Measurements from ENCODE around the gene GPR156. TPM values are rescaled to one million over a fixed set of nuclear protein-coding genes. Genes with fewer than 3 reads are reported as not detected.

GPR156 gene
- polyA plus RNA-seq, 1 of the 3 experiments (the other 2 are of a cell fraction) = 0.31 TPM

DNA sequence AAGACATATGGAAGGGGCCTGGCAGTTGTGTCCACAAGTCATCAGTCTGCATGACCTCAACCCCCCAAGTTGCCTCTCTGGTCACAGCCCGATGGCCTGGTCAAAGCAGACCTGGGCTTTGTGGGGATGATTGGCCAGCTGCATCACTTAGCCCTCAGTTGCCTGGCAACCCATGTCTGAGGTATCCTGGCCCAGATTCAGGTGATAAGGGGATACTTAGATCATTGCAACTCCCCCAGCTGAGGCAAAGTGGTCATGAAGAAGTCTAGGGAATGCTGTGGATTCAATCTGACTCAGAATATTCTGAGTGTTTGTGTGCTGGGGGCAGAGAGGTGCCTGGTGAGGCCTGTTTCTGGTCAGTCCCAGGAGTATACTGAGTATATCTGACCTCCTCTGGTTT is 5.0 kb downstream of the GPR156 start:
- Histone ChIP-seq H3K4me3 (ENCODE audit: low read depth in 2 of 2, low read length in 1 of 2) (no peak overlapping the region), H4K20me1 (ENCODE audit: insufficient read depth) (no peaks in the 10 kb centered on the region), H3F3A (replicated peaks; ENCODE audit: insufficient read depth) (no peaks in the 10 kb centered on the region), H3K9ac (no peak overlapping the region), H3K4me1 (ENCODE audit: control insufficient read depth in 1 of 2, insufficient read depth in 2 of 2, low read depth in 1 of 2, low read length in 1 of 2) (peaks cover 0 to 6% of the 10 kb centered on the region in 2 experiments; a peak in 1 of 4 replicates), H3K4me2 (no peak overlapping the region), H3K27ac (ENCODE audit: low read depth in 2 of 2, low read length in 1 of 2) (no peak overlapping the region), H3K27me3 (ENCODE audit: insufficient read depth) (no peaks in the 10 kb centered on the region), H2AFZ (ENCODE audit: low read depth) (no peak overlapping the region), H3K36me3 (replicated peaks in 1 of 2; ENCODE audit: control insufficient read depth in 1 of 2, insufficient read depth in 2 of 2, low read length in 1 of 2) (no peaks in the 10 kb centered on the region), H3K9me2 (no peaks in the 10 kb centered on the region), H3K79me2 (ENCODE audit: insufficient read depth) (no peaks in the 10 kb centered on the region), H3K9me3 (no peaks in the 10 kb centered on the region)
- ChIA-PET CTCF (interaction anchor here (0.7 to 1.7 kb wide), 3 partner anchors 14 to 137 kb away, joined by 3 to 5 read pairs (median 3); no protein-coding TSS in a partner anchor), POLR2A (no interaction called here)
- no peak for DNase-seq
- WGBS (ENCODE audit: low lambda C conversion rate) = 25% methylated on average over 1 of the region's 1 CpG
- no peak for TF ChIP-seq TAF1 (IDR thresholded peaks at IDR 0.05; ENCODE audit: borderline replicate concordance, low read depth, low read length)
- TF ChIP-seq NFIC (IDR thresholded peaks at IDR 0.05; ENCODE audit: borderline replicate concordance) = no peak
- TF ChIP-seq MEF2A (IDR thresholded peaks at IDR 0.05; ENCODE audit: borderline replicate concordance, low read depth) = no peak
- no peak for TF ChIP-seq RAD21 (IDR thresholded peaks at IDR 0.05; ENCODE audit: low read length)
- TF ChIP-seq GATA2 (CRISPR knock-in tag; IDR thresholded peaks at IDR 0.05) = no peak
- no peak for TF ChIP-seq FOXM1 (IDR thresholded peaks at IDR 0.05; ENCODE audit: low read depth)
- TF ChIP-seq TCF12 (IDR thresholded peaks at IDR 0.05) = no peak
- TF ChIP-seq RXRA (IDR thresholded peaks at IDR 0.05; ENCODE audit: borderline replicate concordance, low read depth) = no peak
- TF ChIP-seq ELF1 (IDR thresholded peaks at IDR 0.05) = no peak

- Histone ChIP-seq H3K9me3 (no peaks in the 10 kb centered on the region), H3F3A (replicated peaks; ENCODE audit: insufficient read depth) (no peaks in the 10 kb centered on the region), H3K4me1 (ENCODE audit: control insufficient read depth in 1 of 2, insufficient read depth in 2 of 2, low read depth in 1 of 2, low read length in 1 of 2) (no peaks in the 10 kb centered on the region; a peak in 1 of 4 replicates), H3K79me2 (ENCODE audit: insufficient read depth) (no peaks in the 10 kb centered on the region), H3K27ac (ENCODE audit: low read depth in 2 of 2, low read length in 1 of 2) (no peak overlapping the region), H3K27me3 (ENCODE audit: insufficient read depth) (no peaks in the 10 kb centered on the region), H3K36me3 (replicated peaks in 1 of 2; ENCODE audit: control insufficient read depth in 1 of 2, insufficient read depth in 2 of 2, low read length in 1 of 2) (no peaks in the 10 kb centered on the region), H3K4me3 (ENCODE audit: low read depth in 2 of 2, low read length in 1 of 2) (no peak overlapping the region), H3K4me2 (no peak overlapping the region), H2AFZ (ENCODE audit: low read depth) (no peak overlapping the region), H3K9me2 (no peaks in the 10 kb centered on the region), H3K9ac (no peak overlapping the region), H4K20me1 (ENCODE audit: insufficient read depth) (no peaks in the 10 kb centered on the region)
- ChIA-PET CTCF (no interaction called here), POLR2A (no interaction called here)
- no peak for DNase-seq
- 28% methylated on average over 2 of the region's 2 CpGs for WGBS (ENCODE audit: low lambda C conversion rate)
- TF ChIP-seq FOXJ3 (CRISPR knock-in tag; IDR thresholded peaks at IDR 0.05) (no peak), USF2 (IDR thresholded peaks at IDR 0.05; ENCODE audit: borderline replicate concordance, low read depth, low read length) (no peak), IRF3 (IDR thresholded peaks at IDR 0.05; ENCODE audit: low read depth, low read length) (no peak), NFIC (IDR thresholded peaks at IDR 0.05; ENCODE audit: borderline replicate concordance) (no peak), EZH2phosphoT487 (IDR thresholded peaks at IDR 0.05; ENCODE audit: borderline replicate concordance, low read depth) (no peak), RFX5 (IDR thresholded peaks at IDR 0.05; ENCODE audit: low read length) (no peak), TEAD4 (IDR thresholded peaks at IDR 0.05; ENCODE audit: borderline replicate concordance, insufficient read depth) (no peak), SMC3 (IDR thresholded peaks at IDR 0.05; ENCODE audit: low read depth, low read length) (no peak), MEF2A (IDR thresholded peaks at IDR 0.05; ENCODE audit: borderline replicate concordance, low read depth) (no peak), TAF1 (IDR thresholded peaks at IDR 0.05; ENCODE audit: borderline replicate concordance, low read depth, low read length) (no peak), NRF1 (IDR thresholded peaks at IDR 0.05; ENCODE audit: low read depth, low read length) (no peak), TCF12 (IDR thresholded peaks at IDR 0.05) (no peak), RAD21 (IDR thresholded peaks at IDR 0.05; ENCODE audit: low read length) (no peak)
- TF ChIP-seq, protein P1, sequence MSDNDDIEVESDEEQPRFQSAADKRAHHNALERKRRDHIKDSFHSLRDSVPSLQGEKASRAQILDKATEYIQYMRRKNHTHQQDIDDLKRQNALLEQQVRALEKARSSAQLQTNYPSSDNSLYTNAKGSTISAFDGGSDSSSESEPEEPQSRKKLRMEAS (IDR thresholded peaks at IDR 0.05; ENCODE audit: low read depth) = no peak
- TF ChIP-seq, protein P2, sequence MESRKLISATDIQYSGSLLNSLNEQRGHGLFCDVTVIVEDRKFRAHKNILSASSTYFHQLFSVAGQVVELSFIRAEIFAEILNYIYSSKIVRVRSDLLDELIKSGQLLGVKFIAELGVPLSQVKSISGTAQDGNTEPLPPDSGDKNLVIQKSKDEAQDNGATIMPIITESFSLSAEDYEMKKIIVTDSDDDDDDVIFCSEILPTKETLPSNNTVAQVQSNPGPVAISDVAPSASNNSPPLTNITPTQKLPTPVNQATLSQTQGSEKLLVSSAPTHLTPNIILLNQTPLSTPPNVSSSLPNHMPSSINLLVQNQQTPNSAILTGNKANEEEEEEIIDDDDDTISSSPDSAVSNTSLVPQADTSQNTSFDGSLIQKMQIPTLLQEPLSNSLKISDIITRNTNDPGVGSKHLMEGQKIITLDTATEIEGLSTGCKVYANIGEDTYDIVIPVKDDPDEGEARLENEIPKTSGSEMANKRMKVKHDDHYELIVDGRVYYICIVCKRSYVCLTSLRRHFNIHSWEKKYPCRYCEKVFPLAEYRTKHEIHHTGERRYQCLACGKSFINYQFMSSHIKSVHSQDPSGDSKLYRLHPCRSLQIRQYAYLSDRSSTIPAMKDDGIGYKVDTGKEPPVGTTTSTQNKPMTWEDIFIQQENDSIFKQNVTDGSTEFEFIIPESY (IDR thresholded peaks at IDR 0.05; ENCODE audit: borderline replicate concordance, low read depth) = no peak
- TF ChIP-seq, protein P3, sequence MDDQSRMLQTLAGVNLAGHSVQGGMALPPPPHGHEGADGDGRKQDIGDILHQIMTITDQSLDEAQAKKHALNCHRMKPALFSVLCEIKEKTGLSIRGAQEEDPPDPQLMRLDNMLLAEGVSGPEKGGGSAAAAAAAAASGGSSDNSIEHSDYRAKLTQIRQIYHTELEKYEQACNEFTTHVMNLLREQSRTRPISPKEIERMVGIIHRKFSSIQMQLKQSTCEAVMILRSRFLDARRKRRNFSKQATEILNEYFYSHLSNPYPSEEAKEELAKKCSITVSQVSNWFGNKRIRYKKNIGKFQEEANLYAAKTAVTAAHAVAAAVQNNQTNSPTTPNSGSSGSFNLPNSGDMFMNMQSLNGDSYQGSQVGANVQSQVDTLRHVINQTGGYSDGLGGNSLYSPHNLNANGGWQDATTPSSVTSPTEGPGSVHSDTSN (IDR thresholded peaks at IDR 0.05) = no peak
These were observed 8.3 kb downstream of the GPR156 start for GRCh38 chr3:120276767-120277166.
